Iris pigment epithelial cell (primary cell): ENCODE measurements around the gene E2F6.

ENCODE experiments used
- DNase-seq: peaks from one replicate; pipeline ENCODE4 v3.0.0-alpha.2; 2011; ENCODE audit warnings: low read depth

The E2F6 gene

GRCh38 chr2:11492720-11493119, 26.8 kb upstream of the E2F6 start:
- no peak for DNase-seq

GRCh38 chr2:11492244-11492643, 26.3 kb upstream of the E2F6 start:
- no peak for DNase-seq

GRCh38 chr2:11491348-11491933, 25.5 kb upstream of the E2F6 start:
- peak; percentile 27 for DNase-seq

DNA sequence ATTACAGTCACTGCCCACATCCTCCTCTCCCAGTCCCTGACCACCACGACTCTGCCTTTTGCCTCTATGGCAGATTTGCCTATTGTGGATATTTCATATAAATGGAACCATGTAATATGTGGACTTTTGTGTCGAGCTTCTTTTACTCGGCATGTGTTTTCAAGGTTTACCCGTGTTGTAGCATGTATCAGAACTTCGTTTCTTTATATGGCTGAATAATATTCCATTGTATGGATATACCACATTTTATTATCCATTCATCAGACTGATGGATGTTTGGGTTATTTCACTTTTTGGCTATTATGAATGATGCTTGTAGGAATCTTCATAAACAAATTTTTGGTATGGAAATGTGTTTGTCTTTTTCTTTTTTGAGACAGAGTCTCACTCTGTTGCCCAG, 24.2 kb upstream of the E2F6 start:
- no peak for DNase-seq

- no peak for DNase-seq
These were observed 22.8 kb upstream of the E2F6 start for GRCh38 chr2:11488809-11489208.

DNA sequence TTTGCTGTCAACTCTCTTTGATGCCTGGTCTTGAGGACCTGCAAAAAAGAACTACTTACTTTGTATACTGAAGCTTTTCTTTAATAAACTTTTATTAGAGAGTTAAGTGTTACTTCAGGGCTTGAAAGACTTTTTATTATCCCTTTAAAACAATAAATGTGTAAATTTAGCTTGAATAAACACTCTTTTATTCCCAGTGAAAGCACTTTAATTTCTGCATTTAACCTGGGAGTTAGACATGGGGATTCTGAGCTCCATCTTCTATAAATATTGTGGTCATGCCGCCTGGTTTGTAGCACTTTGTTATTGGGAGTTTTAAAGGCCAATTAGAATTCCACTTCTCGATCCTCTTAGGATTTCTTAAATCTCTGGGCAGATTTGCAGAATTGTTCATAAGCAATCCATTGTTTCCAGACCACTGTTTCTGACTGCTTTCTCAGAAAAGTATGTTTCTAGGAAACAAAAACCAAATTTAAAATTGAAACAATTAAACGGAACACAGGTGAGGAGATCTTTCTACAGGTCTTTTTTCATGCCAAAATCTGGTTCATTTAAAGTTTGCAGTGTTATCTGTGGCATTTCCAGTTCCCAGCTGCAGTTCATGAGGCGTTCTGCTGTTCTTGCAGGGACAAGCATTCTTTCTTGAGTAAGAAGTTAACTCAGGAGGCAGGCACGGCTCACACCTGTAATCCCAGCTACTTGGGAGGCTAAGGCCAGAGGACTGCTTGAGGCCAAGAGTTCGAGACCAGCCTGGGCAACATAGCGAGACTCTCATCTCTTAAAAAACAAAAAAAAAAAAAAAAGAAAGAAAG, 18.1 kb upstream of the E2F6 start:
- DNase-seq, result no peak

- no peak for DNase-seq
These were observed 16.6 kb upstream of the E2F6 start for GRCh38 chr2:11482473-11483035.

- no peak for DNase-seq
These were observed 16.0 kb upstream of the E2F6 start for GRCh38 chr2:11481789-11482472.

GRCh38 chr2:11481426-11481788, 15.4 kb upstream of the E2F6 start:
- DNase-seq, result no peak

DNA sequence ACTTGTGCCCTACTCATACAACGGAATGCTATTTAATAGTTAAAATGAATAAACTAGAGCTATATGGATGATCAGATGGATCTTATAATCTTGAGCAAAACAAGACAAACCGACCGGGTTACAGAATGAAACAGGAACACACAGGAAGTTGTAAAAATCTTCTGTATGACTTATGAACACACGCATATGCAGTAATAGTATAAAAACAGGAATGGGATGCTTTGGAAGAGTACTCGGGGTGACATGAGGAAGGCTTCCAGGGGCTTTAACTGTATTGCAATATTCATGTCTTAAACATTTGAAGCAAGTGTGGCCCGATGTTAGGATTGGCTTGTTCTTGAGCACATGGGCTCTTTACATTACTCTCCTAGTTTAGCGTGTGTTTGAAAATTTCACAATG, 14.9 kb upstream of the E2F6 start:
- no peak for DNase-seq

GRCh38 chr2:11480406-11480805, 14.4 kb upstream of the E2F6 start:
- DNase-seq, result no peak

GRCh38 chr2:11478899-11479605, 13.1 kb upstream of the E2F6 start:
- no peak for DNase-seq

GRCh38 chr2:11477994-11478393, 12.0 kb upstream of the E2F6 start:
- DNase-seq, result peak; percentile 80

- no peak for DNase-seq
These were observed 7.9 kb upstream of the E2F6 start for GRCh38 chr2:11473659-11474433.

GRCh38 chr2:11467749-11468148, 1.8 kb upstream of the E2F6 start:
- no peak for DNase-seq

DNA sequence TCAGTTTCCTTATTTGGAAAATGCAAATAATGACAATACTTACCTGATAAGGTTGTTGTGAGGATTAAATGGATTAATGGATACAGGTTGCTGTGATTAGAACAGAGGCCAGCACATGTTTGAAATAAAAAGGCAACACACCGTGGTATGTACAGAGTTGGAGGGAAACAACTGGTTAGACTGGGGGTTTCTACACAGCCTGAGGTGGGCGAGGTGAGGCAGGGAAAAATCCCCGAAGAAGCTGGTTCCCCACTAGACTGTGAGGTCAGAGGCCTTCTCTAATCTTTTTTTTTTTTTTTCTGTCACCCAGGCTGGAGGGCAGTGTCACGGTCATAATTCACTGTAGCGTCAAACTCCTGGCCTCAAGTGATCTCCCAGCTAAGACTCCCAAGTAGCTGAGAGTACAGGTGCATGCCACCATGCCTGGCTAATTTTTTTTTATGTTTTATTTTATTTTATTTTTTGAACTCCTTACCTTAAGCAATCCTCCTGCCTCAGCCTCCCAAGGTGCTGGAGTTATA, 1.2 kb upstream of the E2F6 start:
- DNase-seq, result no peak

GRCh38 chr2:11466307-11467128, 557 bp upstream of the E2F6 start:
- no peak for DNase-seq

- no peak for DNase-seq
These were observed 864 bp downstream of the E2F6 start for GRCh38 chr2:11465110-11465484.

DNA sequence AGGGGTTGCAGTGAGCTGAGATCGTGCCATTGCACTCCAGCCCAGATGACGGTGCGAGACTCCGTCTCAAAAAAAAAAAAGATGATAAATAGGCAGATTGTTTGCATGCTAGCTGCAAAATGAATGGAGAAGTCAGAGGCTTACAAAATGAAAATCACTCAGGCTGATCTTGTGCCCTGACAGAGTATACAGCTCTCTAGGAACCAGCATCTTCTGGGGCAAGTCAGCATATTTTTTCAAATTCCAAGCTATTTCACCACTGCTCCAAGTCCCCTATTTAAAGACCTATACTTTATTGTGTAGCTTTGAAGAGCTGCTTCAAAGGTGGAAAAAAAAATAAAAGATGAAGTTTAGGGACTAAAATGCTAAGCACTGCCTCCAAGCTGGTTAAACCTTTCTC, 6.1 kb downstream of the E2F6 start:
- DNase-seq, result no peak

DNA sequence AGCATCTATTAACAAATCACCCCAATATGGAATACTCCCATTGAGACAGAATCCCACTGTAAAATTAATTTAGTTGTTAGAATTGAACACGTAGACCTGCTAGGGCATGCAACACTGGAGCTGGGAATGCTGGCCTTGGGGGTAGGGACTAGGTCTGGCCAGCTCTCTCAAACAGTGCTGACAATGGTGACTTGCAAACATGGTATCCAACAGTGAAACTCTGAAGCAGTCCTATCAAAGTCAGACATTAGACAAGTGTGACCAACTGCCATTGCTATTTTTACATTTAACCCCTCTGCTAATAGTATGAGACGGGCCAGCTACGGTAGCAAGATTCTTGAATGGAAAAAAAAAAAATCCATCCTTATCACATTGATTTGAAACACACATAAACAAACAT, 7.2 kb downstream of the E2F6 start:
- no peak for DNase-seq

DNA sequence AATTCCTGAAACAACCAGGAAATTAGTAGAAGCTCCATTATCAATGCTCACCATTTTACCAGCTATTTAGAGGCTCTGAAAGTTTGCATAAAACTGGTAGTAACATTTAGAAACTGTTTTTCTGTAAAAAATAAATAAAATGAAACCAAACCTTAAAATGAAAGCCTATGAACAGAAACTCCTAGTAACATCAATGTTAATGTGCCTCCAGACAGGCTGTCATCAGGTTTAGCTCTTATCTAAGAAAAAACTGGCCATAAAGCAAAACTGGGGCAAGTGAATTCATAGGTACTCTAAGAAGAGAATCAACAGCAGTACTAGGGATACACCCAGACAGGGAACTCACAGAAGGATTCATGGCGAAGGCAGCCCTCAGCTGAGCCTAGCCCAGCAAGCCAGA, 8.0 kb downstream of the E2F6 start:
- DNase-seq, result no peak
